Psoas muscle (tissue), 8 donors: ENCODE data around the gene GRIN2A. TPM values are rescaled to one million over a fixed set of nuclear protein-coding genes. Genes with fewer than 3 reads are reported as not detected.

Source experiments
- ATAC-seq, 4 donors: fragments of 200-7000 bp; cut with Tn5 transposase; one replicate each; pipeline ENCODE4 v1.9.1; 2020; ENCODE audit warnings: moderate library complexity in 3 of 4, mild to moderate bottlenecking in 2 of 4
- DNase-seq, 2 donors: peaks; one replicate each; pipeline ENCODE4 v3.0.0-alpha.2; 2020
- H3K27ac ChIP-seq: fragments of 200-600 bp; one replicate; pipeline ENCODE4 v1.8.0; 2022
- H3K27me3 ChIP-seq, 3 donors: fragments of 200-600 bp in 1 of 3; one replicate each; pipeline versions ENCODE4 v1.6.1 to v1.8.0; 2013 to 2022; ENCODE audit warnings: low read length in 2 of 3, mild to moderate bottlenecking in 2 of 3, moderate library complexity in 1 of 3; ENCODE audit not compliant: insufficient read depth in 3 of 3
- H3K36me3 ChIP-seq, 2 donors: fragments of 200-600 bp in 1 of 2; one replicate each; pipeline versions ENCODE4 v1.6.1 to v1.8.0; 2013 to 2022; ENCODE audit warnings: low read depth in 1 of 2, mild to moderate bottlenecking in 1 of 2, moderate library complexity in 1 of 2; ENCODE audit not compliant: insufficient read depth in 1 of 2
- H3K4me1 ChIP-seq: fragments of 200-600 bp; one replicate; pipeline ENCODE4 v1.8.0; 2022
- H3K4me3 ChIP-seq: fragments of 200-600 bp; one replicate; pipeline ENCODE4 v1.8.0; 2022; ENCODE audit warnings: mild to moderate bottlenecking
- H3K9me3 ChIP-seq: fragments of 200-600 bp; one replicate; pipeline ENCODE4 v1.8.0; 2022
- CTCF ChIP-seq: fragments of 200-600 bp; IDR thresholded peaks from one replicate; pipeline ENCODE4 v1.8.0; 2022; ENCODE audit warnings: antibody characterized with exemption
- WGBS, 3 donors: extraction: QIAGEN DNeasy Blood & Tissue Kit; methylation state at CpG; one replicate each; pipeline versions ENCODE4 v1.1.6 to v1.1.7; 2013; 5-methylcytosine and 5-hydroxymethylcytosine counted together
- intact Hi-C, 2 donors: fragments of 100-400 bp; cut with DNase I; formaldehyde crosslinking; loops; one replicate each; pipeline versions ENCODE4 v1.11.0 to v1.14.2; 2022
- polyA plus RNA-seq, 3 donors: library from polyadenylated mRNA; stranded (reverse); fragments of 200-250 nt; gene quantifications; one replicate each; pipeline ENCODE4 v1.2.3, GENCODE V29; 2013
- total RNA-seq, 4 donors: library from RNA; stranded (reverse); fragmentation: NEBNext Ultra II Directional in 2 of 4; extraction: Animal tissue kit (Norgen Biotek cat#: 25700) in 2 of 4; gene quantifications; one replicate each; pipeline versions ENCODE4 v1.2.1 to v1.2.4, GENCODE V29; 2021 to 2023
- donor health status: healthy with polysubstance abuse.
- donor health status: DM: no; HTN: no; CAD: no; lungs with moderate emphysema.
- donor health status: Bipolar disorder and iron deficiency.
- donor health status: healthy.
- donor health status: DM: yes; HTN: yes; CAD: no.
- donor health status: DM: no; HTN: no; CAD: no.
- donor health status: DM: no; HTN: no; CAD: no.
- donor health status: DM: yes; HTN: yes; CAD: no.

GRIN2A gene
- total and polyA plus RNA-seq, 7 donors, result 0.01 to 0.62 (median 0.17) TPM; not detected in 2

- intact Hi-C loops, result no loop called here
- TF ChIP-seq CTCF, result no peak
- Histone ChIP-seq H3K4me3 (no peak overlapping the region), H3K36me3 (no peaks in the 10 kb centered on the region), H3K27me3 (peaks cover 0 to 3% (median 0%) of the 10 kb centered on the region in 3 donors), H3K27ac (no peak overlapping the region), H3K9me3 (no peaks in the 10 kb centered on the region), H3K4me1 (no peaks in the 10 kb centered on the region)
- DNase-seq (no peak), ATAC-seq (no peak)
- 81 to 87% (median 86%) methylated on average over 5 of the region's 5 CpGs for WGBS, 3 donors
Measured at GRCh38 chr16:9957433-9957832, 224.8 kb downstream of the GRIN2A start.

GRCh38 chr16:9957002-9957401 lies 225.2 kb downstream of the GRIN2A start:
- Histone ChIP-seq H3K27me3 (peaks cover 0 to 3% (median 0%) of the 10 kb centered on the region in 3 donors), H3K4me3 (no peak overlapping the region), H3K4me1 (no peaks in the 10 kb centered on the region), H3K27ac (no peak overlapping the region), H3K36me3 (no peaks in the 10 kb centered on the region), H3K9me3 (no peaks in the 10 kb centered on the region)
- intact Hi-C loops, result no loop called here
- TF ChIP-seq CTCF, result no peak
- DNase-seq (no peak), ATAC-seq (no peak)

- no peak for TF ChIP-seq CTCF
- Histone ChIP-seq H3K36me3 (no peaks in the 10 kb centered on the region), H3K4me3 (no peak overlapping the region), H3K9me3 (no peaks in the 10 kb centered on the region), H3K27ac (no peak overlapping the region), H3K4me1 (no peaks in the 10 kb centered on the region), H3K27me3 (peaks cover 0 to 3% (median 0%) of the 10 kb centered on the region in 3 donors)
- DNase-seq (no peak), ATAC-seq (no peak)
- intact Hi-C loops, result no loop called here
- 78 to 87% (median 80%) methylated on average over 6 of the region's 6 CpGs for WGBS, 3 donors
Measured at GRCh38 chr16:9955677-9956076, 226.6 kb downstream of the GRIN2A start.

GRCh38 chr16:9953908-9954570 lies 228.2 kb downstream of the GRIN2A start:
- H3K36me3 ChIP-seq, result no peaks in the 10 kb centered on the region
- peaks cover 0 to 1% (median 1%) of the 10 kb centered on the region in 3 donors for H3K27me3 ChIP-seq
- no peak for ATAC-seq
- intact Hi-C loops, result no loop called here
- no peak overlapping the region for H3K27ac ChIP-seq
- DNase-seq, result no peak
- H3K4me1 ChIP-seq, result no peaks in the 10 kb centered on the region
- no peaks in the 10 kb centered on the region for H3K9me3 ChIP-seq
- H3K4me3 ChIP-seq, result no peak overlapping the region
- no peak for TF ChIP-seq CTCF
- 41 to 45% (median 42%) methylated on average over 7 of the region's 7 CpGs for WGBS, 3 donors

GRCh38 chr16:9950658-9951057 lies 231.6 kb downstream of the GRIN2A start:
- ATAC-seq (no peak), DNase-seq (no peak)
- no peaks in the 10 kb centered on the region for H3K36me3 ChIP-seq
- H3K9me3 ChIP-seq, result no peaks in the 10 kb centered on the region
- H3K4me1 ChIP-seq, result no peaks in the 10 kb centered on the region
- no peak overlapping the region for H3K4me3 ChIP-seq
- H3K27ac ChIP-seq, result no peak overlapping the region
- peaks cover 0 to 1% (median 0%) of the 10 kb centered on the region in 3 donors for H3K27me3 ChIP-seq
- intact Hi-C loops, result no loop called here
- 58 to 70% (median 65%) methylated on average over 7 of the region's 7 CpGs for WGBS, 3 donors
- no peak for TF ChIP-seq CTCF
